ENCODE measurements around the gene ELP6.

The ELP6 gene

GRCh38 chr3:47455806-47456452, 57.6 kb downstream of the ELP6 start:
- no peak for DNase-seq

DNA sequence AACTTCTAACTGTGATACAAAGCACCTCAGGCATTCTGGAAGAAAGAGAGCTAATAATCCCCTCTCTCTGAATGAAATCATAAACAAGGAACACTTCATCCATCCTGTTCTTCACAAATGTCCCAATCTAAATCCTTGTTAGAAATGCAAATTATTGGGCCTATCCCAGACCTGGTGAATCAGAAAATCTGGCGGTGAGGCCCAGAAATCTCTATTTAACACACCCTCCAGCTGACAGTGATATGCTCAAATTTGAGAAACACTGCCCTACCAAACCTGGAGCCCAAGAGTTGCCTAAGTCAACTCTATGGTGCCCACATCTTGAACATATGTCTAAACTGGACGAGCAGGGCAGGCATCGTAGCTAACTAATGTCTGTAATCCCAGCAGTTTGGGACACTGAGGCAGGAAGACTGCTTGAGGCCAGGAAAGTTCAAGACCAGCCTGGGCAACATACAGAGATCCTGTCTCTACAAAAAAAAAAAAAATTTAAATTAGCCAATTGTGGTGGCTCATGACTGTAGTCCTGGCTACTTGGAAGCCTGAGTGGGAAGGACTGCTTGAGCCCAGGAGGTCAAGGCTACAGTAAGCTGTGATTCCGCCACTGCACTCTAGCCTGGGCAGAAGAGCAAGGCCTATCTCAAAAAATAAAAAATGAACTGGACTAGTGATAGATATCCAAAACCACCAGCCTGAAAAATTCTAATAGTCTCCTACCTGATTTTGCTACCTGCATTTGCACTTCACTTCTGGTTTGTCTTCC, 60.9 kb downstream of the ELP6 start:
- DNase-seq, result no peak
